Panc1 (cell line): ENCODE results near the gene ARMC12. TPM values are rescaled to one million over a fixed set of nuclear protein-coding genes. Genes with fewer than 3 reads are reported as not detected.
"Not testable (repeated sequence)": the region's sequence is repeated elsewhere in the genome, so short reads cannot be mapped to it uniquely, and the experiment has no call there.

Experiments
- ATAC-seq: fragments of 200-7000 bp; cut with Tn5 transposase; 2 replicates; pipeline ENCODE4 v1.9.1; 2020; ENCODE audit warnings: mild to moderate bottlenecking, moderate library complexity
- BruUV-seq: library from RNA; stranded (reverse); fragments of 400-500 nt; replicated peaks from 2 replicates; lab custom pipeline; 2021; lab: Mats Ljungman, UMichigan
- CTCF ChIA-PET: fragments of 300-600 bp; sonication (Branson Sonifier 250); formaldehyde crosslinking; loops from one replicate; lab custom pipeline; 2022; ENCODE audit warnings: antibody characterized with exemption; lab: Charles Lee
- POLR2A ChIA-PET: fragments of 300-600 bp; sonication (Branson Sonifier 250); formaldehyde crosslinking; loops from one replicate; lab custom pipeline; 2022; ENCODE audit warnings: antibody characterized with exemption; lab: Charles Lee
- DNase-seq: peaks from one replicate; pipeline ENCODE4 v3.0.0-alpha.2; 2010; ENCODE audit warnings: low read depth, low spot score
- H3K27ac ChIP-seq: 2 replicates; pipeline ENCODE4 v1.5.1; 2011; ENCODE audit warnings: mild to moderate bottlenecking, low read length, inconsistent platforms
- H3K27me3 ChIP-seq: fragments of 200-500 bp; sonication (Bioruptor generic); 2 replicates; pipeline ENCODE4 v1.6.0; 2014; ENCODE audit warnings: low read length, inconsistent platforms; ENCODE audit not compliant: control insufficient read depth, insufficient read depth
- H3K36me3 ChIP-seq: fragments of 200-500 bp; sonication (Bioruptor generic); 2 replicates; pipeline ENCODE4 v1.5.1; 2014; ENCODE audit warnings: inconsistent platforms, mild to moderate bottlenecking, low read length, moderate library complexity; ENCODE audit not compliant: control insufficient read depth, insufficient read depth
- H3K4me1 ChIP-seq: 2 replicates; pipeline ENCODE4 v1.5.1; 2011; ENCODE audit warnings: inconsistent platforms, mild to moderate bottlenecking, low read length, moderate library complexity; ENCODE audit not compliant: control insufficient read depth, insufficient read depth
- H3K4me3 ChIP-seq, 2 experiments: 2 replicates each; pipeline ENCODE4 v1.5.1; 2011 to 2012; ENCODE audit warnings: low read depth in 2 of 2, low read length in 2 of 2, mild to moderate bottlenecking in 2 of 2, inconsistent platforms in 1 of 2, moderate library complexity in 1 of 2
- H3K9me3 ChIP-seq: fragments of 200-500 bp; sonication (Bioruptor generic); 2 replicates; pipeline ENCODE4 v1.5.1; 2014; ENCODE audit warnings: low read depth, mild to moderate bottlenecking, inconsistent platforms, low read length, moderate library complexity; ENCODE audit not compliant: control insufficient read depth, insufficient read depth
- POLR2AphosphoS5 ChIP-seq: IDR thresholded peaks from 2 replicates; pipeline ENCODE4 v1.6.1; 2012; ENCODE audit warnings: mild to moderate bottlenecking, low read depth, low read length, moderate library complexity
- SIN3A ChIP-seq: IDR thresholded peaks from 2 replicates; pipeline ENCODE4 v1.6.1; 2012; ENCODE audit warnings: low read depth, mild to moderate bottlenecking, low read length, moderate library complexity, borderline replicate concordance; ENCODE audit not compliant: insufficient read depth
- TCF7L2 ChIP-seq: IDR thresholded peaks from 2 replicates; pipeline ENCODE4 v1.6.1; 2011; ENCODE audit warnings: mild to moderate bottlenecking, low read depth, low read length, inconsistent platforms
- in situ Hi-C: cut with HindIII; loops from 2 replicates; pipeline ENCODE4 v1.10.0; 2016; ENCODE audit warnings: low sequenced_read_pairs, low pct_unique_long_range_greater_than_20kb
- intact Hi-C: fragments of 100-400 bp; cut with micrococcal nuclease; formaldehyde crosslinking; loops from one replicate; pipeline ENCODE4 v1.10.0; 2022; ENCODE audit not compliant: unreplicated experiment
- total RNA-seq: library from RNA; stranded (reverse); gene quantifications from one replicate; pipeline ENCODE4 v1.2.1, GENCODE V29; 2021; ENCODE audit not compliant: unreplicated experiment
- TF ChIP-seq, protein P1 (sequence below): fragments of 450-650 bp; IDR thresholded peaks from 2 replicates; pipeline ENCODE4 v1.5.1; 2017; ENCODE audit warnings: mild to moderate bottlenecking
- TF ChIP-seq, protein P2 (sequence below), 2 experiments: IDR thresholded peaks; 2 replicates each; pipeline ENCODE4 v1.6.1; 2011 to 2012; ENCODE audit warnings: low read depth in 2 of 2, control low read depth in 1 of 2, low read length in 1 of 2, mild to moderate bottlenecking in 1 of 2, moderate library complexity in 1 of 2; ENCODE audit not compliant: insufficient read depth in 1 of 2

The ARMC12 gene
- total RNA-seq, 1 experiment from 2014 or later = 1.4 TPM

DNA sequence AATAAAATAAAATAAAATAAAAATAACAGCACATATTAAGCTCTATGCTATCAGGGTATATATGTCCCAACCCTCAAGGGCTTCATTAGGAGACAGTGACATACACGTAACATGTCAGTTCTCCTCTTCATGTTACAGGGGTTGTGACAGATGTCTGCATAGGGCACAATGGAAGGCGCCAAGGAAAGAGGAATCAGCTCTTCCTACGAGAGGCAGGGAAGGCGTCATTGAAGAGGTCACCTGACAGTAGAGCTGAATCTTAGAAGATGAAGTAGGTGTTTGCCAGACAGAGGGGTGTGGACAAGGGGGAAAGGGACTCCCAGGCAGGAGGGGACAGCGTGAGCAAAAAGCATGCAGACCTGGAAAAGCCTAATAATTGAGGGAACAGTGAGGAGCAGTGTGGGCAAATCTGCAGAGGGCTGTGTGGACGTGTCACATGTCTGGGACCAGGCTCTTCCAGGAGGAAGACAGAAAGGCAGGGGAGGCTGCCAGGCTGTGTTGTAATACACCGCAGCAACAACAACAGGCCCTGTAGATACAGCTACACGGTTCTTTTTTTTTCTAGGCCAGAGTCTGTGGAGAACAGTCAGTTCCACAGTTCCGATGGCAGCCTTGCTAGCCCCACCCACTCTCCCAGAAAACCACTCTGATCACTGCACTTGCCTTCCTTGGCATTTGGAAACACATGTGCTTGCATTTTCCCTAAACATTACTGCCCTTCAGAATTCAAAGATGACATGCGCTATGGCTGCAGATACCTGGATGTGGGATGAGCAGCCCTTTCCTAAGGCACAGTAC, 45.6 kb upstream of the ARMC12 start:
- in situ Hi-C loops = no loop called here
- POLR2A ChIA-PET = no interaction called here

DNA sequence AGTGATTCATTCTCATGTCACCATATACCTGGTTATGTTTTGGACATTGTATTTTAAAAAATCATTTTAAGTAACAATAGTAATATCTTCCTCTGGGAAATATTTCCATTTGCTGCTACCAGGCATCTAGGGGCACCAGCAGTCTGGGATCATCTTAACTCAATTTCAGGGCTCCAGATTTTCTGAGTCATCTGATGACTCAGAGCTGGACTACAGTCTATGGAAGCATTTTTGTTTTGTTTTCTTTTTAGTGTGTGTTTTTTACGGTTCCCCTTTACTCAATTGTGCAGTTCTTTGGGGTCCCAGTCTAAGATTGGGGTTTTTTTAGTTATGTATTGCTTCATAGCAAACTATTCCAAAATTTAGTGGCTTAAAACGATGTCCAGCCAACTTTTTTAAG, 42.4 kb upstream of the ARMC12 start:
- Histone ChIP-seq H3K9me3 (no peaks in the 10 kb centered on the region), H3K36me3 (no peaks in the 10 kb centered on the region), H3K27me3 (no peaks in the 10 kb centered on the region), H3K27ac (no peak overlapping the region), H3K4me1 (no peaks in the 10 kb centered on the region), H3K4me3 (no peak overlapping the region)
- no peak for TF ChIP-seq TCF7L2
- TF ChIP-seq, protein P1, sequence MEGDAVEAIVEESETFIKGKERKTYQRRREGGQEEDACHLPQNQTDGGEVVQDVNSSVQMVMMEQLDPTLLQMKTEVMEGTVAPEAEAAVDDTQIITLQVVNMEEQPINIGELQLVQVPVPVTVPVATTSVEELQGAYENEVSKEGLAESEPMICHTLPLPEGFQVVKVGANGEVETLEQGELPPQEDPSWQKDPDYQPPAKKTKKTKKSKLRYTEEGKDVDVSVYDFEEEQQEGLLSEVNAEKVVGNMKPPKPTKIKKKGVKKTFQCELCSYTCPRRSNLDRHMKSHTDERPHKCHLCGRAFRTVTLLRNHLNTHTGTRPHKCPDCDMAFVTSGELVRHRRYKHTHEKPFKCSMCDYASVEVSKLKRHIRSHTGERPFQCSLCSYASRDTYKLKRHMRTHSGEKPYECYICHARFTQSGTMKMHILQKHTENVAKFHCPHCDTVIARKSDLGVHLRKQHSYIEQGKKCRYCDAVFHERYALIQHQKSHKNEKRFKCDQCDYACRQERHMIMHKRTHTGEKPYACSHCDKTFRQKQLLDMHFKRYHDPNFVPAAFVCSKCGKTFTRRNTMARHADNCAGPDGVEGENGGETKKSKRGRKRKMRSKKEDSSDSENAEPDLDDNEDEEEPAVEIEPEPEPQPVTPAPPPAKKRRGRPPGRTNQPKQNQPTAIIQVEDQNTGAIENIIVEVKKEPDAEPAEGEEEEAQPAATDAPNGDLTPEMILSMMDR = no peak
- TF ChIP-seq SIN3A = no peak
- TF ChIP-seq, protein P2, sequence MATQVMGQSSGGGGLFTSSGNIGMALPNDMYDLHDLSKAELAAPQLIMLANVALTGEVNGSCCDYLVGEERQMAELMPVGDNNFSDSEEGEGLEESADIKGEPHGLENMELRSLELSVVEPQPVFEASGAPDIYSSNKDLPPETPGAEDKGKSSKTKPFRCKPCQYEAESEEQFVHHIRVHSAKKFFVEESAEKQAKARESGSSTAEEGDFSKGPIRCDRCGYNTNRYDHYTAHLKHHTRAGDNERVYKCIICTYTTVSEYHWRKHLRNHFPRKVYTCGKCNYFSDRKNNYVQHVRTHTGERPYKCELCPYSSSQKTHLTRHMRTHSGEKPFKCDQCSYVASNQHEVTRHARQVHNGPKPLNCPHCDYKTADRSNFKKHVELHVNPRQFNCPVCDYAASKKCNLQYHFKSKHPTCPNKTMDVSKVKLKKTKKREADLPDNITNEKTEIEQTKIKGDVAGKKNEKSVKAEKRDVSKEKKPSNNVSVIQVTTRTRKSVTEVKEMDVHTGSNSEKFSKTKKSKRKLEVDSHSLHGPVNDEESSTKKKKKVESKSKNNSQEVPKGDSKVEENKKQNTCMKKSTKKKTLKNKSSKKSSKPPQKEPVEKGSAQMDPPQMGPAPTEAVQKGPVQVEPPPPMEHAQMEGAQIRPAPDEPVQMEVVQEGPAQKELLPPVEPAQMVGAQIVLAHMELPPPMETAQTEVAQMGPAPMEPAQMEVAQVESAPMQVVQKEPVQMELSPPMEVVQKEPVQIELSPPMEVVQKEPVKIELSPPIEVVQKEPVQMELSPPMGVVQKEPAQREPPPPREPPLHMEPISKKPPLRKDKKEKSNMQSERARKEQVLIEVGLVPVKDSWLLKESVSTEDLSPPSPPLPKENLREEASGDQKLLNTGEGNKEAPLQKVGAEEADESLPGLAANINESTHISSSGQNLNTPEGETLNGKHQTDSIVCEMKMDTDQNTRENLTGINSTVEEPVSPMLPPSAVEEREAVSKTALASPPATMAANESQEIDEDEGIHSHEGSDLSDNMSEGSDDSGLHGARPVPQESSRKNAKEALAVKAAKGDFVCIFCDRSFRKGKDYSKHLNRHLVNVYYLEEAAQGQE (IDR thresholded peaks at IDR 0.05; ENCODE audit: insufficient read depth in 1 of 2, low read depth in 2 of 2, low read length in 1 of 2) = no peak
- no peak for TF ChIP-seq POLR2AphosphoS5
- intact Hi-C loops (no loop called here), in situ Hi-C loops (no loop called here)
- ATAC-seq = no peak
- no TSS peak for BruUV-seq
- CTCF ChIA-PET = no interaction called here
- POLR2A ChIA-PET = no interaction called here
- no peak for DNase-seq

More for the DNA sequence above, 45.6 kb upstream of the ARMC12 start:
- ATAC-seq (no peak), DNase-seq (no peak)
- Histone ChIP-seq H3K9me3 (no peaks in the 10 kb centered on the region), H3K4me1 (peaks cover 13% of the 10 kb centered on the region; the same call in 1 of the 2 replicates), H3K36me3 (no peaks in the 10 kb centered on the region; the same call in 1 of the 2 replicates), H3K27me3 (no peaks in the 10 kb centered on the region), H3K27ac (no peak overlapping the region), H3K4me3 (no peak overlapping the region)
- no peak for TF ChIP-seq POLR2AphosphoS5
- intact Hi-C loops = no loop called here
- no TSS peak for BruUV-seq
- CTCF ChIA-PET = no interaction called here

DNA sequence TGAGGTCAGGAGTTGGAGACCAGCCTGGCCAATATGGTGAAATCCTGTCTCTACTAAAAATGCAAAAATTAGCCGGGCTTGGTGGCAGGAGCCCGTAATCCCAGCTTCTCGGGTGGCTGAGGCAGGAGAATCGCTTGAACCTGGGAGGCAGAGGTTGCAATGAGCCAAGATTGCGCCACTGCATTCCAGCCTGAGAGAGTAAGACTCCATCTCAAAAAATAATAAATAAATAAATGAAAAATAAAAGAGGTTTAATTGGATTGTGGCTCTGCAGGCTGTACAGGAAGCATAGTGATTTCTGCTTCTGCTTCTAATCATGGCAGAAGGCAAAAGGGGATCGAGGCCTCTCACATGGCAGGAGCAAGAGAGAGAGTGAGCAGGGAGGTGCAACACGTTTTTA, 38.4 kb upstream of the ARMC12 start:
- H3K4me1 ChIP-seq, BruUV-seq, DNase-seq, H3K4me3 ChIP-seq, POLR2A ChIA-PET, H3K9me3 ChIP-seq, in situ Hi-C loops, intact Hi-C loops, CTCF ChIA-PET, H3K27ac ChIP-seq, ATAC-seq, H3K27me3 ChIP-seq, H3K36me3 ChIP-seq: not testable (repeated sequence)
